Skeletal muscle cell (primary cell): ENCODE results near the gene SLC28A3.
A peak's percentile ranks its signal among the peaks of the same experiment; 100 is the strongest.

Source experiments
- DNase-seq: peaks from one replicate; pipeline ENCODE4 v3.0.0-alpha.2; 2010; ENCODE audit warnings: low read depth
- H3K4me3 ChIP-seq: 2 replicates; pipeline ENCODE4 v1.5.1; 2011; ENCODE audit warnings: low read depth, mild to moderate bottlenecking, control low read depth, low read length, moderate library complexity

Gene SLC28A3

DNA sequence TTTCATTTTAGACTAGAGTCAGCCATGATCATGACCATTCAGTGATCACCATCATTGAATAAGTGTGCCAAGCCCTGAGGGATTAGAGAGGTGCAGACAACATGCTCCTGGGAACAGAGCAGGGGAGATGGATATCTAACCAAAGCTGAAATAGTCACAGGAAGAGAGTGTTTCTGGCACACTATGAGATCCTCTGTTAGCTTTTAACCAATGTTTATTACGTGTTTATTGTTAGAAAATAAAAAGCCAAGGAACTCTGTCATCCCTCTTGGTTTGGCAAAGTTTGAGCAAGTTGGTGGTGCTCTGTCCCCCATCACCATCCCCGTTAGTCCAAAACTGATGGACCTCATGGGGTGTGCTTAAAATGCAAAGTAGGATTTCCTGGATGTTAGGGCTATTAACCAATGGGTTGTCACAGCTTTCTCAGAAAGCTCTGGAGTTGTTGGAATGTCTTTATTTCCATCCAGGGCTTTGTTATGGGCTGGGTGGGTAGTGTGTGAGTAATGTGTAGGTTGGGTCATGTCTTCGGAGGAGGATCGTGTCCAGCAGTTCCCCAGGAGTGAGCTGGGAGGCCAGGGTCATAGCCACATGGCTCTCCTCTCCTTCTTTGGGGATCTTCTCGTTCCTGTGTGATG, 34.9 kb downstream of the SLC28A3 start:
- no peak overlapping the region for H3K4me3 ChIP-seq
- no peak for DNase-seq

- H3K4me3 ChIP-seq: no peak overlapping the region
- no peak for DNase-seq
These were observed 36.4 kb downstream of the SLC28A3 start for GRCh38 chr9:84304166-84304565.

- no peak overlapping the region for H3K4me3 ChIP-seq
- no peak for DNase-seq
These were observed 37.5 kb downstream of the SLC28A3 start for GRCh38 chr9:84303061-84303460.

DNA sequence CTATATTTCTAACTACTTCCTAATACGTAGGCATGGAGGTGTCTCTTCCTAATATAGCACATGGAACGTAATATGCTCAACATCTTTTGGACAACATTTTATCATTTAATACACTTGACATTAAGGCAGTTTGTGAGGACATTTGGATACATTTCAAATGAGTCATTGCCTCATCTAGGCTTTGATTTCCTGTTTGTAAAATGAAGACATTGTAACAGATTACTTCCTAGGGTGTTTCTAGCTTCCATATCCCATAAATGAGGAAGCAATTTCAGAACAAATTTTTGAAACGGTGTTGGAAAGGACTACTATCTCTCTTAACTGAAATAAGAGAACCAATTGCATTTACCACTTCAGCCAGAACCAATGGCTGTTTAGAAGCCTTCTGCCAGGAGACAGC, 38.7 kb downstream of the SLC28A3 start:
- DNase-seq: peak; percentile 26
- H3K4me3 ChIP-seq: no peak overlapping the region

- no peak overlapping the region for H3K4me3 ChIP-seq
- DNase-seq: peak; percentile 45
These were observed 40.3 kb downstream of the SLC28A3 start for GRCh38 chr9:84300271-84300670.

DNA sequence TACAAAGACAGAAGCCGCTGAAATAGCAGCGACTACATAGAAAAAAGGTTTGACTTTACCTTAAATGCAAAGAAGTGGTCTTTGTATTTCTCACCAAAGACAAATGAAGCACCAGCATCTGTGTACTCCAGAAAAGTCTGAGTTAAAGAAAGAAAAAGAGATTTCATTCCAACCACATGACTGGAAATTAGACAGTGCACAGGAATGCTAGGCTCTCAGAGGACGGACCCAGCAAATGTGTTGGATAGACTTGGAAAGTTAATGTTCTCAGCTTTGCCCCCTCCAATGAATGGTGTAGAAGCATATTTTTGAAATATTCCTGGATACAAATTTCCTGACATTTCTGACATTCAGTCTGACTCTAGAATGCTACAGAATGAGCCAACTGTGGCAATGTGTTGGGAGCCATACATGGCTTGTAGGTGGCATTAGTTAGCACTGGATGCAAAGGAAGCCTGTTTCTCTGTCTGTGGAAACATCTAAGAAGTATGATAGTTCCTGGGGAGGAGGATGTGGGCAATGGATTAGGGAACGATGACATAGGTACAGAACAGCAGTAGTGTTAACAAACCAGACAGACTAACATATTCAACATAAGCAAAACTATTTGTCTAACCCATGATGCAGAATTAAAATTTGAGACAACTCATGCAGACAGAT, 43.3 kb downstream of the SLC28A3 start:
- peak; percentile 23 for DNase-seq
- no peak overlapping the region for H3K4me3 ChIP-seq

- no peak overlapping the region for H3K4me3 ChIP-seq
- no peak for DNase-seq
These were observed 44.3 kb downstream of the SLC28A3 start for GRCh38 chr9:84296146-84296843.

- H3K4me3 ChIP-seq: no peak overlapping the region
- no peak for DNase-seq
These were observed 46.2 kb downstream of the SLC28A3 start for GRCh38 chr9:84294241-84294950.

DNA sequence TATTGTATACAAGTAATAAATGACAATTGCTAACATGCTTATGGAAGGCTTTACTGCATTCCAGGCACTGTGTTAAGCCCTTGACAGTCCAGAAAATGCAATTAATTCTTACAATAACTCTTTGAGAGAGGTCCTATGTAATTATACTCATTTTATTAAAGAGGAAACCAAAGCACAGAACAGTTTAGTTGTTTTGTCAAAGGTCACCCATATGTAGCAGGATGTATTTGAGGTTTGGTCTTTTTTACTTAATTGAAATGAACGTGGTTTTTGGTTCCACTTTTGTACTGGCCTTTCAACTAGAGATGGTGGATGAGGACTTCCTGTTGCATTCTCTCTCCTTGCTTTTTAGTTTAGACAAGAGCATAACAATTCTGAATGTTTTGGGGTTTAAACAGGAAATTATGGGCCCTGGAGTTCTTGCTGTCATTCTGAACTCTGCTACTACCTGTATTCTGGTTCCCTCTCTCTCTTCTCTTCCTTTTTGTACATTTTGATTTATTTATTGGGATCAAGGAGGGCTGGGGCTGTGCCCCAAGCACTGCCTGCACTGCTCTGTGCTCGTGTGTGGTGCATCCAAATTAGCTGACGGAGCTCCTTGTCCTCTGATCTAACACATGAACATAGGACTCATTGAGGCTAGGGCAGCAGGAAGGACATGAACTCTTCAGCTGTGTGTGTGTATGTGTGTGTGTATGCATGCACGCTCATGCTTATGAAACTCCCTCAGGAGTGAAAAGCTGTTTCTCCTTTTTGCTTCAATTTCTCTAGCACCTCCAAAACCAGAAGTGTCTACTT, 47.4 kb downstream of the SLC28A3 start:
- H3K4me3 ChIP-seq: no peak overlapping the region
- DNase-seq: no peak

DNA sequence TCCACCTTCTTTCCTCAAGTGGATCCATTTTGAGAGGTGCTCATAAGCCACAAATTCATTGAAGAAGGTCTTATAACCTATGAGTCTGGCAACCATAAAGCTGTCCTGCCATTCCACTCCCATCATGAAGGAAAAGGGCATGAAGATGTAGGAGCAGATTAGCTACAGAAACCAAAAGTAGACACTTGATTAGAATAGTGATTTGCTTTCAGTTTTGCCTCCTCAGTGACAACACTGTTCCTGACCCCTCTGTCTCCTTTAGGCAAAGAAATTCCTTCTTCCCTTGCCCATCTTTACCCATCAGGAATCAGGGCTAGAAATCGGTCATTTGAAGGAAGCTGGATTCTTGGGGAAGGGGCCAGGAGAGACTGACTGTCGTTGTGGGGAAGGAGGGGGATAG, 55.2 kb downstream of the SLC28A3 start:
- DNase-seq: no peak
- no peak overlapping the region for H3K4me3 ChIP-seq

DNA sequence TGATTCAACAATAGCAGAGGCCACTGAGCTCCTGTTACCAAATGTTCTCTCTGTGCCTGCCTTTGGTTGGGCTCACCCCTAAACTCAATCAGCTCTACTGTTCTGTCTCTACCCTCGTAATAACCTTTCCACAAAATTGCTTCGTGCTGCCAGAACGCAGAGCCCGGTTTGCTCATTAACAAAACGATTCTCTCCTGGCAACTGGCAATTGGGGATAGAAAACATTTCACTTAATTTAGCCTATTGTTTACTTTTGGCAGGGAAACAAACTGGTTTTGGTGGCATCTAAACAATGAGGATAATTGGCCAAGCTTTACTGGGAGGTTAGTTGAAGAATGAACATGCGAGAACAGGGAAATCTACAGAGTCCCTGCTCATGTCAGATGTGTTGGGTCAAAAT, 56.6 kb downstream of the SLC28A3 start:
- no peak for DNase-seq

GRCh38 chr9:84278130-84278529, 62.4 kb downstream of the SLC28A3 start:
- H3K4me3 ChIP-seq: no peak overlapping the region
- no peak for DNase-seq

More for the DNA sequence above, 56.6 kb downstream of the SLC28A3 start:
- H3K4me3 ChIP-seq: no peak overlapping the region

DNA sequence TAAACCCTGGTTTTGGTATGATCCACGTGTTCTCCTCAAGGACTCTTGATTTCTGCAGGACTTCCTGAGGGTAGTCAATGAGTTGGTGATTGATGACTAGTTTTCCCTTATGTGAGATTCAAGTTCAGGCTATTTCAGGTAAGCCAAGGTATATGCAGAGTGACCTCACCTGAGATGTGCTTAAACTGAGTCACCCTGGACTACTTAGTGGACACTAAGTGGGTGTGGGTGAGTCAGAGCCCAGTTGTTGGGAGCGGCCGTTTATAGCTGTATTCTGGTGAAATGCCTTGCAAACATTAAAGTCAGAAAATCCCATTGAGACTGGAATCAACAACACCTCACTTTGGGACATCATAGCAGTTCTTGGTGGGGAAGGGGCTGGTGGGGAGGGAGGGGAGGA, 62.9 kb downstream of the SLC28A3 start:
- H3K4me3 ChIP-seq: no peak overlapping the region
- DNase-seq: no peak

DNA sequence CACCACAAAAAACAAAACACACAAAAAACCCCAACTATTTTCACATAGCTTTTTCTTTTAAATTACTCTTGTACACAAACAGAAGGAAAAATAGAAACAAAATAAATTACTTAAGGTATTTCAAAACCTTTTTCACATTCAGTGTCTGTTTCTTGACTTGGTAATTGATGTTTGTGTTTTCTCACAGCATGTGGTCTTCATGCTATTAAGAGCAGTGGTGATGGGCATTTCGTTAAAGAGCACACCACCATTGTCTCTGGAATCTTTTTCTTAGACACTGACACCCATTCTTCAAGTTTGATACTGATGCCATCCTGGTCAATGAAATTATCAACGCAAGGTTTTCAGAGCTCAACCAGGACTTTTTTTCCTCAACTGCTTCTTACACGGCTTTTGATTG, 63.8 kb downstream of the SLC28A3 start:
- no peak overlapping the region for H3K4me3 ChIP-seq
- DNase-seq: no peak

GRCh38 chr9:84271921-84272556, 68.5 kb downstream of the SLC28A3 start:
- DNase-seq: no peak
- H3K4me3 ChIP-seq: peak overlapping the region; percentile 43

GRCh38 chr9:84271531-84271900, 69.0 kb downstream of the SLC28A3 start:
- peak; percentile 73 for DNase-seq
- H3K4me3 ChIP-seq: peak overlapping the region; percentile 43

DNA sequence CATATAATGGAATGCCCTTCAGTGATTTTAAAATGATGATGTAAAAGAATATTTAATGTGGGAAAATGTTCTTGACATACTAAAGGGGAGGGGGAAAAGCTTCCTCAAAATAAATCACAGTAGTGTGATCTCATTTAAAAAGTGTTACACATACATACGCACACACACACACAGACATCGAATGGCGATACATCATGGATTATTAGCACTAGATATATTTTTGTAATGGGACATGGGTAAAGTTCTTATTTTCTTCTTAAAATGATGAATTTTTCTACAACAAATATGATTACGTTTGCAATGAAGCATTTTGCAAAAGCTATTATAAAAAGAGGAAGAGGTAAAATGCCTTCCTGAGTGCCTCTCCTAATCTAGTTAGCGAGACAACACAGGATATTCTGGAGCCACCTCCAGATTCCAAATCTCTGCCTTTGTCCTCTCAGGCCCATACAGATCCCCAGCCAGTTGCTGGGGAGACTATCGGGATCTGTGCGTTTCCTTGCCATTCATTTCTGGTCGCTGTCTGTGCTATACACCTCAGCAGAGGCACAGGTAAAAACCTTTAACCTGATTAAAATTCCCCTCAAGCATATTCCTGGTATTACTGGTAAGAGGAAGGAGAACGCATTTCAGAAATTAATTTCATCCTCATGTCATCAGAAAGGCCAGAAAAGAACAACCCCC, 69.6 kb downstream of the SLC28A3 start:
- no peak for DNase-seq
- peak overlapping the region; percentile 43 for H3K4me3 ChIP-seq

- no peak for DNase-seq
These were observed 74.4 kb downstream of the SLC28A3 start for GRCh38 chr9:84266087-84266561.

More at GRCh38 chr9:84266087-84266561, 74.4 kb downstream of the SLC28A3 start:
- no peak overlapping the region for H3K4me3 ChIP-seq
